Activated CD8-positive, alpha-beta memory T cell treated with anti-CD3 and anti-CD28 coated beads, Interleukin-2, amount 50 U/mL, for 48 hours (primary cell): Measurements from ENCODE around the gene TSPOAP1.
A peak's percentile ranks its signal among the peaks of the same experiment; 100 is the strongest.

Source experiments
- DNase-seq: peaks from one replicate; pipeline ENCODE4 v3.0.0-alpha.2; 2020

Gene TSPOAP1

GRCh38 chr17:58302919-58303585, 25.5 kb downstream of the TSPOAP1 start:
- DNase-seq: peak; percentile 48

GRCh38 chr17:58302171-58302918, 26.2 kb downstream of the TSPOAP1 start:
- DNase-seq: peak; percentile 38

GRCh38 chr17:58301504-58302150, 27.0 kb downstream of the TSPOAP1 start:
- peak; percentile 37 for DNase-seq

GRCh38 chr17:58300336-58300735, 28.3 kb downstream of the TSPOAP1 start:
- peak; percentile 32 for DNase-seq

- no peak for DNase-seq
These were observed 34.6 kb downstream of the TSPOAP1 start for GRCh38 chr17:58294034-58294433.

- no peak for DNase-seq
These were observed 37.3 kb downstream of the TSPOAP1 start for GRCh38 chr17:58291246-58291645.

GRCh38 chr17:58289869-58290268, 38.7 kb downstream of the TSPOAP1 start:
- DNase-seq: no peak

- no peak for DNase-seq
These were observed 43.2 kb downstream of the TSPOAP1 start for GRCh38 chr17:58285422-58285810.

- DNase-seq: no peak
These were observed 43.8 kb downstream of the TSPOAP1 start for GRCh38 chr17:58284613-58285421.

- DNase-seq: peak; percentile 40
These were observed 44.7 kb downstream of the TSPOAP1 start for GRCh38 chr17:58283674-58284612.

GRCh38 chr17:58282442-58282841, 46.2 kb downstream of the TSPOAP1 start:
- DNase-seq: peak; percentile 34

GRCh38 chr17:58281511-58282011, 47.0 kb downstream of the TSPOAP1 start:
- DNase-seq: peak; percentile 35

- DNase-seq: peak; percentile 37
These were observed 47.9 kb downstream of the TSPOAP1 start, which contains the start of gene MPO for GRCh38 chr17:58280480-58281217. Gene MPO, minus strand, starts transcription at chr17:58280935. Its CDS starts 177 bp downstream, at chr17:58280758.

GRCh38 chr17:58279736-58280479, 48.7 kb downstream of the TSPOAP1 start:
- DNase-seq: no peak

- no peak for DNase-seq
These were observed 49.4 kb downstream of the TSPOAP1 start for GRCh38 chr17:58279016-58279711.

GRCh38 chr17:58278661-58279015, 50.0 kb downstream of the TSPOAP1 start:
- no peak for DNase-seq

GRCh38 chr17:58277802-58278595, 50.6 kb downstream of the TSPOAP1 start:
- DNase-seq: no peak

GRCh38 chr17:58277107-58277801, 51.3 kb downstream of the TSPOAP1 start:
- DNase-seq: no peak
